Type B pancreatic cell (in vitro differentiated cells): Measurements from ENCODE around the gene KDM6A. TPM values are rescaled to one million over a fixed set of nuclear protein-coding genes. Genes with fewer than 3 reads are reported as not detected.

Experiments
- DNase-seq: peaks from one replicate; pipeline ENCODE4 v3.0.0; 2021; ENCODE audit warnings: mixed read lengths; ENCODE audit not compliant: unreplicated experiment; ENCODE audit errors: extremely low spot score
- H3K27ac Mint-ChIP-seq: 2 replicates; pipeline ENCODE4 v1.8.0; 2021; ENCODE audit warnings: mild to moderate bottlenecking, mixed read lengths
- H3K27me3 Mint-ChIP-seq: 2 replicates; pipeline ENCODE4 v1.8.0; 2021; ENCODE audit warnings: mixed read lengths
- H3K36me3 Mint-ChIP-seq: 2 replicates; pipeline ENCODE4 v1.8.0; 2021; ENCODE audit warnings: mixed read lengths
- H3K4me1 Mint-ChIP-seq: one replicate; pipeline ENCODE4 v1.8.0; 2021; ENCODE audit warnings: mixed read lengths; ENCODE audit not compliant: unreplicated experiment
- H3K4me3 Mint-ChIP-seq: 2 replicates; pipeline ENCODE4 v1.8.0; 2021; ENCODE audit warnings: mild to moderate bottlenecking, mixed read lengths
- H3K9me3 Mint-ChIP-seq: 2 replicates; pipeline ENCODE4 v1.8.0; 2021; ENCODE audit warnings: mixed read lengths
- CTCF ChIP-seq: fragments of 200-600 bp; sonication (generic); conservative IDR thresholded peaks from 2 replicates; pipeline ENCODE4 v1.5.0; 2021; ENCODE audit warnings: antibody characterized with exemption, mild to moderate bottlenecking
- total RNA-seq: library from RNA; stranded (reverse); gene quantifications from 2 replicates; pipeline ENCODE4 v1.2.1, GENCODE V29; 2021; ENCODE audit warnings: low replicate concordance

The KDM6A gene
- total RNA-seq, 1 donor from 2014 or later: 38.1 TPM

GRCh38 chrX:44891642-44892041, 18.7 kb downstream of the KDM6A start:
- Mint-ChIP-seq H3K4me1 (no peaks in the 10 kb centered on the region), H3K27ac (no peak overlapping the region), H3K4me3 (no peak overlapping the region), H3K27me3 (no peaks in the 10 kb centered on the region), H3K36me3 (peaks cover 8% of the 10 kb centered on the region), H3K9me3 (peaks cover 14% of the 10 kb centered on the region)
- no peak for TF ChIP-seq CTCF
- no peak for DNase-seq

- no peaks in the 10 kb centered on the region for H3K27me3 Mint-ChIP-seq
- no peak overlapping the region for H3K27ac Mint-ChIP-seq
- no peak overlapping the region for H3K4me3 Mint-ChIP-seq
- peaks cover 9% of the 10 kb centered on the region for H3K9me3 Mint-ChIP-seq
- H3K4me1 Mint-ChIP-seq: no peaks in the 10 kb centered on the region
- no peak for TF ChIP-seq CTCF
- DNase-seq: no peak
- H3K36me3 Mint-ChIP-seq: peaks cover 5% of the 10 kb centered on the region
Observed at GRCh38 chrX:44896876-44897186, 23.8 kb downstream of the KDM6A start.

GRCh38 chrX:44897539-44897938, 24.6 kb downstream of the KDM6A start:
- H3K36me3 Mint-ChIP-seq: peaks cover 5% of the 10 kb centered on the region
- no peak overlapping the region for H3K4me3 Mint-ChIP-seq
- no peak for TF ChIP-seq CTCF
- peaks cover 7% of the 10 kb centered on the region for H3K9me3 Mint-ChIP-seq
- no peaks in the 10 kb centered on the region for H3K4me1 Mint-ChIP-seq
- DNase-seq: no peak
- H3K27me3 Mint-ChIP-seq: no peaks in the 10 kb centered on the region
- no peak overlapping the region for H3K27ac Mint-ChIP-seq

GRCh38 chrX:44898411-44899221, 25.6 kb downstream of the KDM6A start:
- Mint-ChIP-seq H3K4me3 (no peak overlapping the region), H3K9me3 (peaks cover 7% of the 10 kb centered on the region), H3K4me1 (no peaks in the 10 kb centered on the region), H3K27me3 (no peaks in the 10 kb centered on the region), H3K27ac (no peak overlapping the region), H3K36me3 (peaks cover 5% of the 10 kb centered on the region)
- TF ChIP-seq CTCF: no peak
- no peak for DNase-seq

- no peaks in the 10 kb centered on the region for H3K4me1 Mint-ChIP-seq
- no peak overlapping the region for H3K4me3 Mint-ChIP-seq
- H3K9me3 Mint-ChIP-seq: no peaks in the 10 kb centered on the region
- H3K27ac Mint-ChIP-seq: no peak overlapping the region
- no peak for DNase-seq
- H3K27me3 Mint-ChIP-seq: no peaks in the 10 kb centered on the region
- H3K36me3 Mint-ChIP-seq: no peaks in the 10 kb centered on the region
- no peak for TF ChIP-seq CTCF
Observed at GRCh38 chrX:44899946-44900345, 27.0 kb downstream of the KDM6A start.
